ENCODE data around the gene VAMP5. TPM values are rescaled to one million over a fixed set of nuclear protein-coding genes. Genes with fewer than 3 reads are reported as not detected.

Gene VAMP5, protein sequence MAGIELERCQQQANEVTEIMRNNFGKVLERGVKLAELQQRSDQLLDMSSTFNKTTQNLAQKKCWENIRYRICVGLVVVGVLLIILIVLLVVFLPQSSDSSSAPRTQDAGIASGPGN
- total RNA-seq (2022; extraction: Qiagen RNA extraction): 0.22 TPM in 1 of 5 replicates, not detected in the others

DNA sequence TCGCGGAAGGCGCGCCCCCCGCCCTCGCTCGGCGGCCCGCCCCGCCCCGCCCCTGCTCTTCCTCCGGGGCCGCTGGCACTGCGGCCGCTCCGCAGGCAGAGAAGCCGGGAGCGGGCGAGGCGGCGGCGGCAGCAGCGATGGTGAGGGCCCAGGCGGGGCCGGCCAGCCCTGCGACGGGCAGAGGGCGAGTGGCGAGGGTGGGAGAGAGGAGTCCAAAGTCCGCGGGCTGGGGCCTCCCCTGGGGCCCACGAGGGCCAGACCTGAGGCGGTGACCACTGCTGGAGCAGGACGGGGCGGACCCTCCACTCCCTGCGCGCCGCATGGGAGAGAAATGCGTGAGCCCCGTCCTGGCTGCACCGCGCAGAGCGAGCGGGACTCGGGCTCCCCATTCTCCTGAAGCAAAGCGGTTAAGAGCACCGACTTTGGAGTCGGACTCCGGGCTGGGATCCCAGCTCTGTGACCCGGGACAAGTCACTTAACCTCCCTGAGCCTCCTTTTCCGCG, at the start of gene VAMP5:
Gene VAMP5 (plus strand): TSS at position 78 of the 503 bp plus-strand sequence. CDS start 60 bp downstream, at position 138.

DNA sequence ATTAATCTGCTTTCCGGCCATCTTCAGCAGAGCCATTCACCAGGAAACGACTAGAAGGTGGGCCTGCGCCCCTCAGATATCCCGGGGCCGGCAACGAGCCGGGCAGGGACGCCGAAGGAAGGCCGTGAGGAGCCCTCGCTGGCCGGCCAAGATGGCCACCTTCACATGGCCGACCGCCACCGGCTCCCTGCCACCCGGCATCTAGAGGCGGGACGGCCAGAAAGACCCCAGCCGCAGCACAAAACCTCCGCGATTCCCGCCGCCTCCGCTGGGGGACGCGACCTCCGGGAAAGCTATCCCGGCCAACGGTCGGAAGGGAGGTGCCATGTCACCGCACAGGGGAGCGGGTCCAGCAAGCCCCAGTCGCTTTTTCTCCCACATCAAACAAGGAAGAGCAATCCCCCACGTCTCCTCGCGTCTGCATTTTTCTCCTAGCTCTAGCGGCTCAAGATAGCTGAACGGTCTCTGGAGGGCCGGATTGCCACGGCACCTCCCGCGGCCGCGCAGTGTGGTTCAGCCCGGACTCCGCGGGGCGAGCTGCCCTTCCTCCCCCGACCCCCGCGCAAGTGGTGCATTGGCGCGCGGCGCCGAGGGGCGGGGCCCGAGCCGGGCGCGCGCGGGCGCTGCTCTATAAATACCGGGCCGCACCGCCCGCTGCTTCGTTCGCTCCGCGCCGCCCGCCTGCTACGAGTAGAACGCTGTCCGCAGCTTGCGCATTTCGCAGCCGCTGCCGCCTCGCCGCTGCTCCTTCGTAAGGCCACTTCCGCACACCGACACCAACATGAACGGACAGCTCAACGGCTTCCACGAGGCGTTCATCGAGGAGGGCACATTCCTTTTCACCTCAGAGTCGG, 45.5 kb upstream of the VAMP5 start, which contains the start of gene MAT2A:
Gene MAT2A (plus strand): TSS at position 662 of the 854 bp plus-strand sequence. CDS start 120 bp downstream, at position 782.

DNA sequence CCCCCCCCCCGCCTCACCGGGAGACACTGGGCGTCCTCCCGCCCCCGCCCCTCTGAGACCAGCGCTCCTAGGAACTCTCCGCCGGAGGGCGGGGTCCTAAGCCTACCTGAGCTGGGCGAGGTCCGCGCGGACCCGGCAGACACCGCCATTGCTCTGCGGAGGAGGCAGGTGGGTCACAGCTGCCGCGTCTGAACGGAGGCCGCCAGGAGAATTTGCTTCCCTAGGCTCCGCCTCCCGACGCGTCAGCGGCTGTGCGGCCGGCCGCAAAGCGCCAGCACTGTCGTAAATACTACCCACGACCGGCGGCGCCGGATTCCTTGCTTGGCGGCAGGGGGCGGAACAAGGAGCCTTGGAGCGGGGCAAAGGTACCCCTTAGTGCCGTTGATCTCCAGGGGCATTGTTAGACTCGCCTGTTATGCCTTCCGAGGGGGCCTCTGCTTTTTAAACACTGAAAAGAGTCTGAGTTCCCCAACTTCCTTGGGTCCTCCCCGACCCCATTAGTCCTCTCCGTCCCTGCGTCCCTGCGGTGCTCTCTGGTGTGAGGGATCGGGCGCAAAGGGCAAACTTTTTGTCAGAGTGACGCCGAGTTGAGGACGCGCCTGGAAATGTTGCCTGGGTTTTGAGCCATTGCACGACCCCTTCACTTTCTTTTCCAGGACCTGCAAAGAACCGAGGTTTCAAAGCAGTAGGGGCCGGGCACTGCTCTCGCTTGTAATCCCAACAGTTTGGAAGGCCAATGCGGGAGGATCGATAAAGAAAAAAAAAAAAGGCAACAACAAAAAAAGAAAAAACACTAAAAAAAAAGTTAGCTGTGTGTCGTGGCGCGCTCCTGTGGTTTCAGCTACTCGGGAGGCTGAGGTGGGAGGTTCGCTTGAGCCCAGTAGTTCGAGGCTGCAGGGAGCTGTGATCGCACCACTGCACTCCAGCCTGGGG, 22.7 kb upstream of the VAMP5 start, which contains the start of gene GGCX:
Gene GGCX (minus strand): TSS at position 214 of the 933 bp plus-strand sequence. CDS start 65 bp downstream, at position 149.

DNA sequence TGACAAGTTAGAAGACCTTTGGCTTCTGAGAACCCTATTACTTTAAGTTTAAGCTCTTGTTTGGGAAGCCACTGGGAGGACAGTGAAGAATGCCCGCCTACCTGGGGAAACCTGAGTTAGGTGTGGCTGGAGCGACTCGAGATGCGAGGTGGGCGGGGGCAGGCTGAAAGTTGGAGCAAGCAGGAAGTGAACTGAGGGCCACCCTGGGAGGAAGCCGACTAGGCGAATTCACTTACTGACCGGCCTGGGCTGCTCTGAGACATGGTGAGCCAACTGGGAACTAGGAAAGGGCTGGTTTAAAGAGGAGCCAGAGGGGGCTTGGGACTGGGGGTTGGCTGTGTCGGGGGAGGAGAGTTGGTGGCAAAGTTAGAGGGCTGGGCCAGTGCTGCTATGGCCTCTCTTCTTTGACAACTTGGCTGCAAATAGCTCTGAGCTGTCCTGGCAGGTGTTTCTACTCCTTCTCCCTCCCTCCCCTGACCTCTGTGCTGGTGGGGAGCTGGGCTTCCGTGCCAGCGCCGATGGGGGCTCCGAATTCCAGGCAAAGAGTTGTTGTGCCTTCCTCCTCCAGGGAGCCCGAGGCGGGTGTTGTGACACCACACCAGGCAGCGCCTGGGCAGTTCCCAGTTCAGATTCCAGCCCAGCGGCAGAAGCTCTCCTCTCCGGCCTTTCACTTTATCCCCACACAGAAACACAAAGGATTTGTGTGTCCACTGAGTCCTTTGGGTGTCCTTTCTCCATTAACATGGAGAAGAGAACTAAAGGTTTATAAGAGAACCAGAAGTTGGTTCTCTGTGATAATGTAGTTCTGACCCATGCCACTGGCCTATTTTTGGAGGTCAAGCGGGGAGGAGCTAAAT, 6.6 kb upstream of the VAMP5 start, which contains the start of gene VAMP8:
Gene VAMP8 (plus strand): TSS at position 201 of the 857 bp plus-strand sequence. CDS start 61 bp downstream, at position 262.

DNA sequence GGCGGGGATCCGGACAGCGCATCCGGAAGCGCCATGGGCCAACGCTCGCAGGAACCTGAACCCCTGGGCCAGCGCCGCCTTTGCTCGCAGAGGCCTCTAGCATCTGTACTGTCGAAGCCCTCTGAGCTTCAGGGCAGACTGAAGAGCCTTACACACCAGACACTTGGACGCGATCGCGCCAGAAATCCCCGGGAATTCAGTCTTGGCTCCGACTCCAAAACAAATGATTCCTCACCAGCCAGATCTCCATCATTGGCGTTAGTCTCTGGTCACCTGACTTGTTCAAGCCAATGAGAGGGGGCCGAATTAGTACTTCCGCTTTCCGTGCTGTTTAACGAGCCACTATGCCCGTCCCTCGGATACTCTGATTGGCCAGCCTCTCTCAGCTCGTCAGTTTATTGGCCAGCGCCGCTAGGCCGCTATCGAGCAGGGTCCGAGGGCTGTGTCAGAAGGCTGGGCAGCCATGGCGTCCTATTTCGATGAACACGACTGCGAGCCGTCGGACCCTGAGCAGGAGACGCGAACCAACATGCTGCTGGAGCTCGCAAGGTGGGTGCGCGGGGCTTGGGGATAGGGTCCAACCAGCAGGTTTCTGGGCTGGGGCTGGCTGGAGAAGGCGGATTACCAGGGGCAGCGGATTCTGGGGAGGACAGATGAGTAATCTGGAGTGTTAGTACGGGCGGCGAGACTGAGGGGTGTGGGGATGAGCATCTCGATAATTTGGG, 11.2 kb downstream of the VAMP5 start, which contains the start of gene RNF181:
Gene RNF181 (plus strand): TSS at position 445 of the 725 bp plus-strand sequence. CDS start 19 bp downstream, at position 464.

DNA sequence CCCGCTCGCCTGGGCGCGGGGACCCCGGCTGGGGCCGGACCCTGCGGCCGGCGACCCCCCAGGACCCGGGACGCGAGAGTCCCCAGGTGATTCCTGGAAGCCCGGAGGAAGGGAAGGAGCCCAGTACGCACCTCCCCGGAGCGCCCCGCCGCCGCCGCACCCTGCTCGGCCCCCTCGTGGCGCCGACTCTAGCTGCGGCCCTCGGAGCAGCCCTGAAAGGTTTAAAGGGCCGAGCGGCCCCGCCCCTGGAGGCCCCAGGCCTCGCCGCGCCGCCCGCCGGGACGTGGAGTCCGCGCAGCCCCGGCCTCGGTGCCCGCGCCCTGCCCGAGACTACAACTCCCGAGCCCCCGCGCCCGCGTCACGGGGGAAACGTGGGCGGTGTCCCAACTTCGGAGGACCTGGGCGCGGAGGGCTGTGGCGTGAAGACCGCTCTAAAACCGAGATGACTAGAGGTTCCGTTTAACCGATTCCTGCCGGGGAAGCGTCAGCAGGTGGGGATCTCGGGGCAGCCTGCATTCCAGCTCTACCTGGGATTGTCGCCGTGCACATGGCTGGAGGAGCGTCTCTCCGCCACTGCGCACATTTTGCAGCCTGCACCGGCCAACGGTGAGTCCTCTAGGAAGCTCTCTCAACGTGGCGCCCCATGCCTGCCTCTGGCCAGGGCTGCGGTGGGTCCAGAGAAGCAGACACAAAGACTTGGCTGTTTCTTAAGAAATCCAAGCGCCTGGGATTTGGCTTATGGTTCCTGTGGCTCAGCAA, 18.4 kb downstream of the VAMP5 start, which contains the start of gene TMEM150A:
Gene TMEM150A (minus strand): TSS at position 223 of the 759 bp plus-strand sequence. CDS start 750 bp downstream, outside the sequence.

DNA sequence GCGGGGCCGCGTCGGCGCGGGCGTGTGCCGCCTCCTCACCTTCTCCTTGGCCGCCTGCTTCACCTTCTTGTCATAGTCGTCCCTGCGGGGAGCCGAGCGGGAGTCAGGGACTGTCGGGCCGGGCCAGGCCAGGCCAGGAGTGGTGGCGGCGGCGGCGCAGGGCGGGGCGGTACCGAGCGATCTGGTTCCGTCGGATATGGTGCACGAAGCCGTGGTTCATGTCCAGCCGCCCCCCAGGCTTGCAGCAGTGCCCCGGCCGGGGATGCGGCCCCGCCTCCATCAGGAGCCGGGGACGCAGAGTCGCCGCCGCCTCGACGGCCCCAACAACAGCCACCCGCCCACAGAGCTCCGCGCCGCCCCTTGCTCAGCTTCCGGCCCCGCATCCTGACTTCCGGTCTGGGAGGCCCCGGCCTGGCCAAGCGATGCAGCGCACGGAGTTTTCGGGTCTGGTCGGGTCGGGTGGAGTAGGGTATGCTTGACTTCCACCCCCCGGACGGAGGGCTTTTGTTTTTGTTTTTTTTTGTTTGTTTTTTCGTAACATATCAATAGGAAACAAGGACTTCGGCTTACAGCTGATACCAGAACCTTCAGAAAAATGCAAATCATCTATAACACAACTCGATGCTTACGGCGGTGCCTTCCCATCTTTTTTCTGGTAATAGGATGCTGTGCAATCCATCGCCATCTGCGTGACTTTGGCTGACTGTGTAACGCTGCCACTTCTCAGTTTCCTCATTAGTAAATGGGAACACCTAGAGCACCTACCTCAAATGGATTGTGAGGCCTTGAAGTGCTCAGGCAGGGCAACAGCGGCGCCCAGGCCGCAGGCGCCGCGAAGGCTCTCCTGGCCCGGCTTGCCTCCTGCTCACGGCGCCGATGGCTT, 27.7 kb downstream of the VAMP5 start, which contains the start of gene C2orf68:
Gene C2orf68 (minus strand): TSS at position 362 of the 883 bp plus-strand sequence. CDS start 82 bp downstream, at position 280.

Other genes with a start within 250 kb of the VAMP5 start
- gene RETSAT, start 229.9 kb upstream of the VAMP5 start, total RNA-seq (2022; extraction: Qiagen RNA extraction): 51.9 to 58.7 TPM (median 54.9 TPM) in 5 replicates
- 9.8 to 12.7 TPM (median 11.2 TPM) in 5 replicates for gene ELMOD3, start 229.7 kb upstream of the VAMP5 start, total RNA-seq (2022; extraction: Qiagen RNA extraction)
- gene CAPG, start 174.1 kb upstream of the VAMP5 start, total RNA-seq (2022; extraction: Qiagen RNA extraction): 90.1 to 120 TPM (median 107 TPM) in 5 replicates
- 0.56 to 1.8 TPM (median 0.92 TPM) in 5 replicates for gene SH2D6, start 165.7 kb upstream of the VAMP5 start, total RNA-seq (2022; extraction: Qiagen RNA extraction)
- 536 to 569 TPM (median 559 TPM) in 5 replicates for gene MAT2A, start 45.3 kb upstream of the VAMP5 start, total RNA-seq (2022; extraction: Qiagen RNA extraction)
- 34.5 to 45.3 TPM (median 44.6 TPM) in 5 replicates for gene GGCX, start 22.9 kb upstream of the VAMP5 start, total RNA-seq (2022; extraction: Qiagen RNA extraction)
- gene VAMP8, start 6.8 kb upstream of the VAMP5 start, total RNA-seq (2022; extraction: Qiagen RNA extraction): 15.7 to 19.5 TPM (median 18.1 TPM) in 5 replicates
- gene RNF181, start 11.3 kb downstream of the VAMP5 start, total RNA-seq (2022; extraction: Qiagen RNA extraction): 186 to 196 TPM (median 192 TPM) in 5 replicates
- gene TMEM150A, start 18.3 kb downstream of the VAMP5 start, total RNA-seq (2022; extraction: Qiagen RNA extraction): 11.9 to 16.0 TPM (median 15.1 TPM) in 5 replicates
- gene C2orf68, start 27.6 kb downstream of the VAMP5 start, total RNA-seq (2022; extraction: Qiagen RNA extraction): 21.8 to 28.5 TPM (median 26.7 TPM) in 5 replicates
- 69.7 to 72.2 TPM (median 70.4 TPM) in 5 replicates for gene USP39, start 31.8 kb downstream of the VAMP5 start, total RNA-seq (2022; extraction: Qiagen RNA extraction)
- gene SFTPB, start 83.8 kb downstream of the VAMP5 start, total RNA-seq (2022; extraction: Qiagen RNA extraction): 0.05 to 0.53 TPM (median 0.09 TPM) in 5 replicates
- gene GNLY, start 109.9 kb downstream of the VAMP5 start, total RNA-seq (2022; extraction: Qiagen RNA extraction): 0.23 to 0.30 TPM in 2 of 5 replicates, not detected in the others
- 12.7 to 16.8 TPM (median 16.4 TPM) in 5 replicates for gene ATOH8, start 169.6 kb downstream of the VAMP5 start, total RNA-seq (2022; extraction: Qiagen RNA extraction)